ENCODE data around the gene TSFM. TPM values are rescaled to one million over a fixed set of nuclear protein-coding genes. Genes with fewer than 3 reads are reported as not detected.

Gene TSFM
- total RNA-seq, 1 experiment from 2014 or later = 54.8 TPM

DNA sequence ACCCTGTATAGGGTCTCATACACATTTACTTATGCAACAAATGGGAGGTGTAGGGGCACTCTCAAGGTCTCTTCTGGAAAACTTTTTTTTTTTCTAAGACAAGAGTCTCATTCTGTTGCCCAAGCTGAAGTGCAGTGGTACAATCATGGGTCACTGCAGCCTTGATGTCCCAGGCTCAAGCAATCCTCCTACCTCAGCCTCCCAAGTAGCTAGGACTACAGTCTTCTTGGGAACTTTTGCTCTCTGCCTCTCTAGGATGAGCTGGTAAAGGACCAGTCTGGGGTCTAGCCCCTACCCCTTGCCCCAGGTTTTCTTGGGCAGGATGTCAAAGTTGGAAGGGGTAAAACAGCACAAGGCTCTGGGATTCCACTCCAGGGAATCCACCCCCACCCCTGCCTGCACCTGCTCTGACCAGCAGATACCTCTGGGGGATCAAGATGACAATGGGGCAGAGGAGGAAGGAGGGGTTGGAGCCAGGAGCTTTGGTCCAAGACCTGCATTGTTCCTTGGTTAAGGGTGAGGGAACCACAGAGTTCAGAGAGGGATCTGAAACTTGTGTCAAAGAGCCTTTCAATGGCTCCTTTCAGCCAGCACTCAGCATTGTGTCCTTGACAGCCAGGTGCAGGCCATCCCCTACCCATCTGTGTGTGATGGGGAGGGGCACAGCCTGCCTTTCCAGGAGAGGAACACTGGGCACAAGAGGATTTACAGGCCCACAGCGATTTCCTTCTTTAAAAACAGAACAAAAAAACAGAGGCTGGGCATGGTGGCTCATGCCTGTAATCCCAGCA lies 51.7 kb downstream of the TSFM start:
- DNase-seq (ENCODE audit: low spot score) = no peak

DNA sequence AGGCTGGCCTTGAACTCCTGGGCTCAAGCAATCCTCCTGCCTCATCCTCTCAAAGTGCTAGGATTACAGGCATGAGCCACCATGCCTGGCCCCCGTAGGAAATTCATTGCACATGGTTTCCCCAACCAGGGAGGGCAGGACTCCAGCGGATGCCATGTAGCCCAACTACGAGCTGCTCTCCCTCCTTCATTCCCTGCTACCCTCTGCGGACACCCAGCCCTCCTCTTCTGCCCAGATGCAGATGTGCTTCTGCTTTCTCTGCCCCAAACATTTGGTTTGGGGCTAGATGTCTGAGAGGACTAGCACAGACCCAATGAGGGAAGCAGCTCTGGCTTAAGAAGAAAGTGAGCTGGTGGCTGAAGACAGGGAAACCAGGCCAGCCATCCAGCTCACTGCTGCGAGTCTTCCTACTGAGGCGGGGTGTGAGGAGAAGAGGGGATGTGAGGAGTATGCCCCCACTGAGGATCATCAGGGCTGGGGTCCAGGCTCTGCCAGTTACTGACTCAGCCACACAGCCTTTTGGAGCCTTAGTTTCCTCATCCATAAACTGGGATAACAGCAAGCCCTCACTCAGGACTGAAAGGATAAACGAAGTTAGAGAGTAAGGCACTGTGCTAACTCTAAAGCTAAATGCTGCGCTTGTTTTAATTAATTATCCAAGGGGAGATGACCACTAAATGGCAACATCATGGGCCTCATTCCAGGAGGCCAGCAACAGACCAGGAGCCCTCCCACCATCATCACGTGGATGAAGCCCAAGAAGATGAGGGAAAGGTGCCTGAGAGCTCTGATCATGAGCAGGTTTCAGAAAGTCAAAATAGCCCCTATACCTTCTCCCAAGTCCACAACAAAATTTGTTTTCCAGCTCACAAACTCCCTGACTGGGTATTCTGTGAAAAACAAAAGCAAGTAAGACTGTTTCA lies 53.0 kb downstream of the TSFM start:
- DNase-seq (ENCODE audit: low spot score) = no peak

DNA sequence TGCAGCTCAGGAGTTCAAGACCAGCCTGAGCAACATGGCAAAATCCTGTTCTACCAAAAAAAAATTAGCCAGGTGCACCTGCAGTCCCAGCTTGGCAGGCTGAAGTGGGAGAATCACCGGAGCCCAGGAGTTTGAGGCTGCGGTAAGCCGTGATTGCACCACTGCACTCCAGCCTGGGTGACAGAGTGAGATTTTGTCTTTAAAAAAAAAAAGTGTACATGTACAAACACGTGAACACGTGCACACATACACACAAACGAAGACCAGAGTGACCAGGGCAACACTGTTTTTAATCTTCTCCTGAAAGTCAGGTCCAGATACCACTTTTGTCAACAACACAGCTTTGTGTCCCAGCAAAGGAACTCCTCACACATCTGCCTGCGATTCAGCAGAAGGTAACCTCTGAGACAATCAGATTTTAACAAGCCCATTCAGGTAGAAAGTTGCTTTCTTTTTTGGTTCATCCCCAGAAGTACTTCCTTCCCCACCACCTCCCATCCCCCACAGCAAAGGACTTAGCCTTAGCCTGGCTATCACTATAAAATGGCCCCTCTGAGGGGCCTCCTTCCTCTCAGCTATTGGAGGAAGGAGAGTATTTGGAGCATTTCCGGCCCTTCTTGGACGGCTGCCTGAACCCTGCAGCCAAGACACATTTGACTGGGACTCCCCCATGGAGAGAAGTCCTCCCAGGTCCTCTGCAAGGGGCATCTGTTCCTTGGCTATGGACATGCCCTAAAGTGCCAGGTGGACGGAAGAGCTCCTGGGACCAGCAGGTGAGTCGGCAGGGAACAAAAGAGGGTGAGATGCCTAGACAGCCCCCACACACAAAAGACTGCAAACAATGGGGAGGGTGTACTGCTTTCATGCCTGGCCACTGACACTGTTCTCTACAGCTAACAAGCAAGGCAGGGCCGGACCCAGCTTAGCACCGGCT lies 54.1 kb downstream of the TSFM start:
- peak; percentile 79 for DNase-seq (ENCODE audit: low spot score)

DNA sequence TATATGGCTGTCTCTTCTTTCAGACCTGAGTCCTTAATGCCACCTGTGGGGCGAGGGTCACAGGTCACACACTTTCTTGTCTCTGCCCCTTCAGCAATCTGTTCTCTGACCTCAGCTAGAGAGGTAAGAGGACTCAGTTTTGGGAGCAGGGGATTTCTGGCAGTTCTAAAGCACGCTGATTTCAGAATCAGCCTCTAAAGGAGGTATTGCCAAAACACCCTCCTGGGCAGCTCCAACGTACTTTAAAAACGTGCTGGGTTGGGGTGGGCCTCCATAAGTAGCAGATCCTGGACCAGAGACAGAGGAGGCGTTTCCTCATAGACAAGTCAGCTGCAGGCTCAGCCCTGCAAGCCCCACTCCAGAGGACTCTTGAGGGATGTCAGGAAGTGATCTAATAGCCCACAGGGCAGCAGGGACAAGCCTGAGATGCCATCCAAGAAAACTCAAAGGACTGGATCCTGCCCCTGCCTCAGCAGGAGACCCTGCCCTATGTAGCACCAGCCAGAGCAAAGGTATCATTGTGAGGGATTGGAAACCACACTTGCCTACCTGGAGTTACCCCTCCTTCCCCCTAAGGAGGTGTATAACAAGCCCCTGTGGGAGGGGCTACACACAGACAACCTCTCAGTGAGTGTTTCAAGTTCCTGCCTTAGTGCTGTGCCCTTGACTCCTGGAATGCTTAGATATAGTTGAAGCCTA lies 55.4 kb downstream of the TSFM start:
- DNase-seq (ENCODE audit: low spot score) = peak; percentile 68

DNA sequence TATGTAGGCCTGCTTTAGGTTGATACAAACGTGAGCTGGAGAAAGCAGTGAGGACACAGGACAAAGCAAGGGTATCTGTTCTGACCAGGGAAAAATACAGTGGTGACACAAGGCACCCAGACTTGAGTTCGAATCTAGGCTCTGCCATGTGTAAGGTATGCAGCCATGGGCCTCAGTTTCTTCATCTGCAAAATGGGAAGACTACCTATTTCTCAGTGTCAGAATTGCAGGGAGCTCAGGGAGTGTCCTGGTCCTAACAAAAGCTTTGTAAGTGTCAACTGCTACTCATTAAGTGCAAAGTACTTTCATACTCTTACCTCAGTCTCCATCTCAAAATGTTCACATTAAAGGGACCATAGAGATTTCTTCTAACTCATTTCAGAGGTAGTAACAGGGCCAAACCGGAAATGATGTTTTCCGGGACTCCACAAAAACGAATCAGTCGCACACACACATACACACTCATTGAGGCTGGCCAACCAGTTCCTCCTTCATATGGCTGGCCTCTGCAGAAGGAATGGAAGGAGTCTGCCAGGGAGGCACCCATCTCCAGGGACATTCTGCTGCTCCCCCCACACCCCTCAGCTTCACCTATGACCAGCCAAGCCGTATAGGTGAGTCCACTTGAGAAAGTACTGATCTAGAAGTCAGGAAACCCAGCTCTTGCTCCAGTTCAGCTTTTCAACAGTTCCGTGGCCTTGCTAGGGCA lies 56.2 kb downstream of the TSFM start:
- no peak for DNase-seq (ENCODE audit: low spot score)

DNA sequence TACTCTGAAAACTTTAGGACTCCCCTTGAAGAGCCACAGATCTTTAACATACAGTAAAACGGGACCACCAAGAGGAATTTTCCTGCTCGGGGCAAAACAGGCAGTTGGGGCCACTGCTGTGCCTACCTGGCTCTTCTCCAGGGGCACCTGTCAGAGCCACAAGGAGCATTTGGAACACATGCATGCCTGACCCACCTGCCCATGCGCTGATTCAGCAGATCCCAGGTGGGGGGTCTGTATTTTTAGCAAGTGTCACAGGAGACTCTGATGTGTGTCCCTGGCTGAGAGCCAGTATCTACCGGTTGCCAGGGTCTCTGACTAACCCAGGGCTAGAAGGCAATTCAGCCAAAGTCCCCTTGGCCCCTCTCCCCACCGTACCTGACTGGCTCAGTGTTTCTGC lies 57.4 kb downstream of the TSFM start:
- DNase-seq (ENCODE audit: low spot score) = no peak

DNA sequence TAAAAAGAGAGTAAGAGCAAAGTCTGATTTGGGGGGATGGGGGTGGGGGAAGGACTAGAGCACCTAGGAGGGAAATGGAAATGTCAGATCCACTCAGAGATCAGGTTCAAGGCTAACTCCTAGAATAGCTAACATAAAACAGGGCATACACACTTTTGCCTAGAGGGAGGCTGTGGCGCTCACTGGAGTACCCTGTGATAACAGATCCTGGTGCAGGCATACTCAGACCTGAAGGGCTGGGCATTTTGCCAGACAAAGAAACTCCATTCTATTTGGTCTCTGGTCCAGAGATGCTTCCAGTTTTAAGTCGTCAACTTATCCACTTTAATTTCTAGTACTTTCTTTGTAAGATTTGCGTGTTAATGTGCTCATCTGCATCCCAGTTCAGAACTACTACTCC lies 58.1 kb downstream of the TSFM start:
- no peak for DNase-seq (ENCODE audit: low spot score)

DNA sequence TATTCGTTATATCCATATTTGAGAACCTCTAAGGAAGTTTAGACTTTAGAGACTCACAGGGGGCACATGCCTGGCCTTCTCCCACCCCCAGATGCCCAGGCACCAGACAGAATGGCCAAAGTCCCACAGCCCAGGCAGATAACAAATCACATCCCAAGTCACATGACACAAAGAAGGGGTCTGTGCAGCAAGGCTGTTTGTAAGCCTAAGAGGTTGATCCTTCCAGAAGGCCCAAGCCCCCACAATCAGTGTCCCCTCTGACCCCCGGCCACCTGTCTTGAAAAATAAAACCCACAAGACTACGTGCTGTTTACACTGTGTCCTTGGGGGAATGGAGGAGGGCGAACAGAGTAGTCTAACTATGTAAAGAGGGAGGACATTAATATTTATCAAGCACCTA lies 58.9 kb downstream of the TSFM start:
- no peak for DNase-seq (ENCODE audit: low spot score)

DNA sequence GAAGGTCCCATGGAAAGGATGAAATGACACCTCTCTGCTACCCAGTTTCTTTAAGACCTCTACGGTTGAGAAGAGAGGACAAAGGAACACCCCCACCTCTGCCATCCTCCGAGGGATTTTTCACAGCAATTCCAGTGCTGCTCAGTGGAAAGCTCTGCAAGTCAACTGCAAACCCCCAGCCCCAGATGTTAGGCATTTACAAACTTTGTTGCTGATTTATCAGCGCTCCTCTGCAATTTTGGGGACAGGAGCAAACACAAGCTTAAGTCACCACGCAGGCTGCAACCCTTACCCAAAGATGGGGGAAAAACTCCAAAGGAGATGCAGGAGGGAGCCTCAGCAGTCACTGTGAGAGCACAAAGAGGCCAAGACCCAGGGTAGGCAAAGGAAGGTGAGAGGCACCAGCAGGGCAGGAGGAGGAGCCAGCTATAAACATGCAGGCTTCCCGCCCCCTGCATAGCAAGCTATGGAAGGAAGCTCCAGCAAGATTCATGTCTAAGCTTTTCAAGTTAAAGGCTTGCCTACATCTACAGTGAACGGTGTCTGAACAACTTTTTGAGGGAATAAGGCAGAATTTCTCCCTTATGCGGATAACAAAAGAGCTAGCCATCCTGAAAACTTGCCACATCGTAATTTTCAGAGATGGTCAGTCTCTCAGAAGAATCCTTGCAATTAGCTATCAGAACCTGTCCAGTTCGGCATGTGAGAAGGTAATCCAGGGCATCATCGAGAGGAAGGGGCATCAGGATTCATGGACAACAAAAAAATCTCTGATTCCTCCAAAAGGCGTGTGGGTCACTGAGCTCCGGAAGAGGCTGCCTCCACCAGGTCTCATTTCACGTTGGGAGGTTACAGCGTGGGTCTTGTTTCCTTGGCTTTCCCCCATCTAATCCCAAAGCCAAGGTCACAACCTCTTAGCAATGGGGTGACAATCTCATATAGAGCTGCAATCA lies 60.0 kb downstream of the TSFM start:
- DNase-seq (ENCODE audit: low spot score) = no peak

DNA sequence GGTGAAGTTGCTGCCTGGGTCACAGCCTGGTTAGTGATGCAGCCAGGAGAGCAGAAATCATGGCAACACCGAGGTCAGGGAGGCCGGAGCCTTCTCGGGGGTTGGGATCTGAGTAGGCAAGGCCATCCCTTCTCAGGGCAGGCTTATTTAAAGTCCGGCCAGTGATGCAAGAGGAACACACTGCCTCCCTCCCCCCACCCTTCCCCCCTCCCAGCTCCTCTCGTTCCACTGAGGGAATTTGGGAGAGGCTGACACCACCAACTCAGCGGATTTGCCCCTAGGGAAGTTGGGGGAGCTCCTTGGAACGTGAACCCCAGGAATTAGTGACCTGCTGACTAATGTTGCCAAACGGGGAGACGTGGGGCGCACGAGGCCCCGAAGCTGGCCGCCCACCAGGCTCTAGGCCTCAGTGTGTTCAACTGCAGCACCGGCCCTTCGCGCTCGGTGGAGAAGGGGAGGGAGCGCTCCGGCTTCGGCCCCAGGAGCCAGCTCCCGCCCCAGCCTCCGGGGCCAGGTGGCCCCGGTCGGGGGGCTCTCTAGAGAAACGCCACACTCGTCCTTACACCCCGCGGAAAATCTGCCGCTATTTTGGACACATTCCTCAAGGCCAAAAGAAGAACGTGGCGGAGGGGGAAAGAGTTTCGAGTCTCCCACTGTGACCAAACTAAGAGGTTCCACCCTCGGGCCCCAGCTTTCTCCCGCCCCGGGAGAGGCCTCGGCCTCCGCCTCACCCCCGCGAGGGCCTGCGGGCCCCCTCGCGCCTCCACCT lies 62.3 kb downstream of the TSFM start:
- DNase-seq (ENCODE audit: low spot score) = peak; percentile 37

DNA sequence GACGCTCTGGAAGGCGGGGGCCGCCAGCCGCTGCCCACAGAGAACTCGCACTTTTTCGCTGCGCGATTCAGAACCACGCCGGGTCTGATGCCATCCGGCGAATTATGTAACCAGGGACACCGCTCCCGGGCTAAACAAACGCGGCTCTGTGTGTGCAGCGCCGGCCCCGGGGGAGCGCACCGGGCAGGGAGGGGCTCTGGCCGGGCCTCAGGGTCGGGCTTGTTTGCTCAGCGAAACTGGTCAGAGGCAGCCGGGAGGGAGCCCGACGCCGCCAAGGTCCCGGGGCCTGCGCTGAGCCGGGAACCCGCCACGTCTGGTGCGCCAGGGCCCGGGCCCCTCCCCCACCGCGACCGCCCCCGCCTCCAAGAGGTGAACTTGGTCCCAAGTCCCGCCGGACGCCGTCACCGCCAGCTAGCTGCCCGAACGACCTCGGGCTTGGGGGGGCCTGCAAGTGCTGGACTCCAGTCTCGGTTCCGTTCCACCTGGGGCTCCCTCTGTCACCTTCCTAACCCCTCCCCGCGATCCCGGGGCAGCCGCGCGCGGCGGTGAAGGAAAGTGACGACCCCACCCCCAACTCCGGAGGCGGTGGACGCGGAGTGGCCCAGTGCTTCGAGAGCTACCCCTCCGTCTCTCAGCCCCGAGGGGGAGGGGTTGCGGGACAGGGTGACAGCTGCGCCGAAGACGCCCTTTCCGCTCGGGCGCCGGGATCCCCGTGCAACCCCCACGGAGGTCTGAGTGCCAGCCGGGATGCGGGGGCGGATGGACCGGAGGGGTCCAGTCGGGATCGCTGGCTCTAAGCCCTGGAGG lies 63.1 kb downstream of the TSFM start:
- DNase-seq (ENCODE audit: low spot score) = no peak

DNA sequence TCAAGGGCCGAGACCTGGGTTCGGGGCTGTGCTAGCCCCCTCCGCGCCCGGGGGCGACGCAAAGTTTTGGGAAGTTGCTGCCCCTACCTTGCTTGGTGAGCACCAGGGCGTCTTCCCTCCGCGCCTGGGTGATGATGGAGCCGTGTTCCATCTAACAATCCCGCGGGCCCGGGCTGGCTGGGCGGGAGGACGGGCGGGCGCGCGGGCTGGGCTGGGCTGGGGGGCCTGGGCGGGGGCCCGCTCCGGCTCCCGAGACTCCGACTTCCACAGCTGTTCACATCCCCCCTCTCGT lies 63.6 kb downstream of the TSFM start:
- DNase-seq (ENCODE audit: low spot score) = no peak

DNA sequence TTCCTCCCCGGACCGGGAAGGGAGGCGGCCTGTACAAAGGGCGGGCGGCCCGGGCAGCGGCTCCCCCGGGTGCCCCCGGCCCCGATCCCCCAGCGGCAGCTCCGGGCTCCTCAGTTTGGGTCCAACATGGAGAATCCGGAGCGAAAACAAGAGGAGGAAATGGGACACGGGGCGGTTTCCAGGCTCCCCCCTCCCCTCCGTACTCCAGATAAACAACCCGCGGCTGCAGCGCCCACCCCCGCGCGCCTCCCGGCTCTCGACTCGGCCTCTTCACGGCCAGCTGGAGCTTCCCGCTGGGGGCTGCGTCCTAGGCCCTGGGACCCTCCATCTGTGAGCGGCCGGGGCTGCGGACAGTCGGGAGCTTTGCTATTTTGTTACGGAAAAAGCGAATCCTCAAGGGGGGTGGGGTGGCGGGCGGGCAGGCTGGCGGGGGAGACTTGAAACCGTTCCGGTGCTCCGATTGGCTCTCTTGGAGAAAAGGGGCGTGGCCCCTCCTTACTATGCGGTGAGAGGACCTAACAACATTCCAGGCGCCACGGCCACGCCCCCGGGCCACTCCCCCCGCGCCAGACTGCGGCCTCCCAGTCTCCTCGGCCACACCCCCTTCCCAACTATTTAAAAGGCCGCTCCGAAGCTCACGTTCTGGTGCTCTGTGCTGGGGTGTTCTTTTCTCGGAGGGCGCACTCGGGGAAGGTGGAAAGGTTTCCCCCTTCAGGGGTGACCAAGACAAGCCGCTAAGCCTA lies 64.2 kb downstream of the TSFM start, which contains the start of gene CTDSP2:
CTDSP2 (minus strand) TSS at position 153 of the 743 bp plus-strand sequence. CDS start 294 bp downstream, outside the sequence.
- peak; percentile 94 for DNase-seq (ENCODE audit: low spot score)
